OCI-LY1 (cell line): ENCODE data around the gene TANGO6.

Experiments
- H2AFZ ChIP-seq: fragments of 200-600 bp; sonication (generic), shearing (Covaris generic); 2 replicates; pipeline ENCODE4 v1.6.0; 2014; ENCODE audit warnings: antibody characterized with exemption, mild to moderate bottlenecking, low read length
- H3F3A ChIP-seq: fragments of 200-600 bp; sonication (generic), shearing (Covaris generic); 2 replicates; pipeline ENCODE4 v1.6.0; 2014; ENCODE audit warnings: mild to moderate bottlenecking, antibody characterized with exemption, low read length, moderate library complexity; ENCODE audit not compliant: insufficient read depth
- H3K27ac ChIP-seq: fragments of 200-600 bp; sonication (generic); 2 replicates; pipeline ENCODE4 v1.5.1; 2014; ENCODE audit warnings: low read length, mixed run types, mild to moderate bottlenecking, low read depth; ENCODE audit not compliant: poor library complexity, severe bottlenecking
- H3K27me3 ChIP-seq: fragments of 200-600 bp; sonication (generic); 2 replicates; pipeline ENCODE4 v1.6.0; 2014; ENCODE audit warnings: antibody characterized with exemption, mild to moderate bottlenecking, low read length, moderate library complexity; ENCODE audit not compliant: insufficient read depth
- H3K36me3 ChIP-seq: fragments of 200-600 bp; sonication (generic); 2 replicates; pipeline ENCODE4 v1.6.1; 2014; ENCODE audit warnings: mild to moderate bottlenecking, antibody characterized with exemption, low read length, moderate library complexity, mixed read lengths; ENCODE audit not compliant: insufficient read depth
- H3K4me1 ChIP-seq: fragments of 200-600 bp; sonication (generic); 2 replicates; pipeline ENCODE4 v1.5.1; 2014; ENCODE audit warnings: mild to moderate bottlenecking, low read length, moderate library complexity; ENCODE audit not compliant: insufficient read depth, severe bottlenecking
- H3K4me2 ChIP-seq: fragments of 200-600 bp; sonication (generic), shearing (Covaris generic); 2 replicates; pipeline ENCODE4 v1.6.1; 2014; ENCODE audit warnings: low read length
- H3K4me3 ChIP-seq: fragments of 200-600 bp; sonication (generic); 2 replicates; pipeline ENCODE4 v1.5.1; 2014; ENCODE audit warnings: low read length, low read depth, mild to moderate bottlenecking, mixed read lengths; ENCODE audit not compliant: poor library complexity, severe bottlenecking
- H3K79me2 ChIP-seq: fragments of 200-600 bp; shearing (Covaris generic); 2 replicates; pipeline ENCODE4 v1.6.1; 2016; ENCODE audit warnings: mixed run types, low read length, mixed read lengths; ENCODE audit not compliant: insufficient read depth
- H3K9ac ChIP-seq: fragments of 200-600 bp; sonication (generic), shearing (Covaris generic); 2 replicates; pipeline ENCODE4 v1.6.1; 2014; ENCODE audit warnings: mild to moderate bottlenecking, low read length, mixed read lengths
- H3K9me2 ChIP-seq: fragments of 200-600 bp; sonication (generic), shearing (Covaris generic); 2 replicates; pipeline ENCODE4 v1.6.1; 2014; ENCODE audit warnings: low read depth, mild to moderate bottlenecking, low read length, mixed read lengths
- H3K9me3 ChIP-seq: fragments of 200-600 bp; shearing (Covaris generic); 2 replicates; pipeline ENCODE4 v1.6.1; 2014; ENCODE audit warnings: low read length, mixed read lengths
- H4K20me1 ChIP-seq: fragments of 200-600 bp; sonication (generic), shearing (Covaris generic); 2 replicates; pipeline ENCODE4 v1.6.0; 2016; ENCODE audit warnings: mild to moderate bottlenecking, low read length; ENCODE audit not compliant: insufficient read depth
- EZH2 ChIP-seq: fragments of 200-600 bp; sonication (generic), shearing (Covaris generic); IDR thresholded peaks from 2 replicates; pipeline ENCODE4 v1.8.0; 2017; ENCODE audit warnings: borderline replicate concordance, mixed run types, mild to moderate bottlenecking, antibody characterized with exemption, low read length, moderate library complexity, mixed read lengths
- TF ChIP-seq, protein P1 (sequence below): fragments of 200-600 bp; sonication (generic), shearing (Covaris generic); IDR thresholded peaks from 2 replicates; pipeline ENCODE4 v1.5.1; 2017; ENCODE audit warnings: mild to moderate bottlenecking, antibody characterized with exemption, low read length, moderate library complexity, mixed read lengths

The TANGO6 gene

DNA sequence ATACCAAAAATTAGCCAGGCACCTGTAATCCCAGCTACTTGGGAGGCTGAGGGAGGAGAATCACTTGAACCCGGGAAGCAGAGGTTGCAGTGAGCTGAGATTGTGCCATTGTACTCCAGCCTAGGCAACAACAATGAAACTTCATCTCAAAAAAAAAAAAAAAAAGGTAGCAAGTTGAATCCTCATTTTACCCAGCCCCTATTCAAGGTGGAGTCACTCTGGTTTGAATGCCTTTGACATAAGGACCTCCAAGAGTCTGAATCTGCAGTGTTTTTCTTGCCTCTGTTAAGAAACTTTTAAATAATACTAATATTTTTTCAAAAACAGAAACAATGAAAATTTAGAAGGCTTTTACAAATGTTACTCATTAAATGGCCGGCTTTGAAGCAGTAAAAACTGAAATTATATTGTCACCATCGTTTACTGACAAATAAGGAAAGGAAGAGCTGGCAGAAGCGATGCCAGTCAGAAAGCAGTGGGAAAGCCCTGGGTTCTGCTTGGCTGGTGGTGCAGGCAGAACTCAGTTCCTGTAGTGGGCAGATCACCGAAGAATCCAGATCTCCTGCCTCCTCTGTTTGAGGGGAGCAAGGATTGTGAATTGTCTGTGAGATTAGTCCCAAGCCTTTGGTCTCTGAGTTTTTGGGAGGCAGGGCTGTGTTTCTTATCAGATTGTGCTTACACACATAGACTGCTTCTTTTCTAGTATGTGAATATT, 162.5 kb downstream of the TANGO6 start:
- Histone ChIP-seq H3K4me1 (peaks cover 6% of the 10 kb centered on the region), H3K4me3 (no peak overlapping the region), H2AFZ (no peak overlapping the region), H3K9me3 (no peaks in the 10 kb centered on the region), H3F3A (no peaks in the 10 kb centered on the region), H3K27me3 (no peaks in the 10 kb centered on the region), H3K36me3 (no peaks in the 10 kb centered on the region), H3K27ac (no peak overlapping the region), H3K4me2 (no peak overlapping the region), H3K9ac (no peak overlapping the region), H4K20me1 (no peaks in the 10 kb centered on the region), H3K79me2 (no peaks in the 10 kb centered on the region), H3K9me2 (no peaks in the 10 kb centered on the region)
- no peak for TF ChIP-seq EZH2
- TF ChIP-seq, protein P1, sequence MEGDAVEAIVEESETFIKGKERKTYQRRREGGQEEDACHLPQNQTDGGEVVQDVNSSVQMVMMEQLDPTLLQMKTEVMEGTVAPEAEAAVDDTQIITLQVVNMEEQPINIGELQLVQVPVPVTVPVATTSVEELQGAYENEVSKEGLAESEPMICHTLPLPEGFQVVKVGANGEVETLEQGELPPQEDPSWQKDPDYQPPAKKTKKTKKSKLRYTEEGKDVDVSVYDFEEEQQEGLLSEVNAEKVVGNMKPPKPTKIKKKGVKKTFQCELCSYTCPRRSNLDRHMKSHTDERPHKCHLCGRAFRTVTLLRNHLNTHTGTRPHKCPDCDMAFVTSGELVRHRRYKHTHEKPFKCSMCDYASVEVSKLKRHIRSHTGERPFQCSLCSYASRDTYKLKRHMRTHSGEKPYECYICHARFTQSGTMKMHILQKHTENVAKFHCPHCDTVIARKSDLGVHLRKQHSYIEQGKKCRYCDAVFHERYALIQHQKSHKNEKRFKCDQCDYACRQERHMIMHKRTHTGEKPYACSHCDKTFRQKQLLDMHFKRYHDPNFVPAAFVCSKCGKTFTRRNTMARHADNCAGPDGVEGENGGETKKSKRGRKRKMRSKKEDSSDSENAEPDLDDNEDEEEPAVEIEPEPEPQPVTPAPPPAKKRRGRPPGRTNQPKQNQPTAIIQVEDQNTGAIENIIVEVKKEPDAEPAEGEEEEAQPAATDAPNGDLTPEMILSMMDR = no peak

DNA sequence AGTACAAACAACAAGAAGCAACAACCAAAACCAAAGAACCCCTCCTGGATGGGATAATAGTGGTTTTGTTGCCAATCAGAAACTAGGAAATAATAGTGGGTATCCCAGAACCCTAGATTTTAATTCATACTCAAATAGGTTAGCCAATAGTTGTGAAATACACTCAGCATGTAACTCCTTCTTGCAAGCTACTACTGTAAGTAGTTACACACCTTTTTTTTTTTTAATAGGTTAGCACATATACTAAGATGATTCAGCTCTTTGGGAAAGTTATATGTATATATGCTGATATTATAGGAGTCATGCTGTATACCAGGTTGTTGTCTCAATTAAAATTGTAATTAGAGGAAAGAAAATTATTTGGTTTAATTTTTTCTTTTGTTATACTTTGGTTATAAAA, 169.6 kb downstream of the TANGO6 start:
- no peaks in the 10 kb centered on the region for H3K36me3 ChIP-seq
- no peak overlapping the region for H3K4me2 ChIP-seq
- H3K4me1 ChIP-seq = no peaks in the 10 kb centered on the region
- H3K4me3 ChIP-seq = no peak overlapping the region
- H3K27ac ChIP-seq = no peak overlapping the region
- no peaks in the 10 kb centered on the region for H4K20me1 ChIP-seq
- no peaks in the 10 kb centered on the region for H3K27me3 ChIP-seq
- no peak overlapping the region for H3K9ac ChIP-seq
- H3K9me2 ChIP-seq = no peaks in the 10 kb centered on the region
- H3F3A ChIP-seq = no peaks in the 10 kb centered on the region
- no peaks in the 10 kb centered on the region for H3K9me3 ChIP-seq
- TF ChIP-seq, protein P1 = no peak
- TF ChIP-seq EZH2 = no peak
- H3K79me2 ChIP-seq = no peaks in the 10 kb centered on the region
- H2AFZ ChIP-seq = no peak overlapping the region

DNA sequence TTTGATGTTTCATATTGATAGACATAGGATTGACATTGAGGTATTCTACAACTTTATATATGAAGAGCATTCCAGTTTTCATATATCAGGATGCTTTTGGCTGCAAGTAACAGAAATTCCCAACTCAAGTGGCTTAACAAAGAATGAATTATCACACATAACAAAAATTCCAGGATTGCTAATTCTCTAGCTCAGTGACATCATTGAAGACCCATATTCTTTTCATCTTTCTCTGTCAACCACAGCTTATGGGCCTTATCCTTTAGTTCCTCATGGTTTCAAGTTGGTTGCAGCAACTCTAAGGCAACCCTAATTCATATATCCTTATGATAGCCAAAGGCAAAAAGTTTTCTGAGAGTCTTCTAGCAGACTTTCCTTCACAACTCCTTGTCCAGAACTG, 170.7 kb downstream of the TANGO6 start:
- no peaks in the 10 kb centered on the region for H3K4me1 ChIP-seq
- H3K79me2 ChIP-seq = no peaks in the 10 kb centered on the region
- no peaks in the 10 kb centered on the region for H3K9me3 ChIP-seq
- H4K20me1 ChIP-seq = no peaks in the 10 kb centered on the region
- H2AFZ ChIP-seq = no peak overlapping the region
- no peak overlapping the region for H3K4me3 ChIP-seq
- TF ChIP-seq, protein P1 = no peak
- no peak for TF ChIP-seq EZH2
- H3K36me3 ChIP-seq = no peaks in the 10 kb centered on the region
- H3K4me2 ChIP-seq = no peak overlapping the region
- H3F3A ChIP-seq = no peaks in the 10 kb centered on the region
- no peaks in the 10 kb centered on the region for H3K27me3 ChIP-seq
- H3K9ac ChIP-seq = no peak overlapping the region
- H3K9me2 ChIP-seq = no peaks in the 10 kb centered on the region
- H3K27ac ChIP-seq = no peak overlapping the region
